ENCODE measurements around the gene HNRNPCL1. TPM values are rescaled to one million over a fixed set of nuclear protein-coding genes. Genes with fewer than 3 reads are reported as not detected.
"Not testable (repeated sequence)": the region's sequence is repeated elsewhere in the genome, so short reads cannot be mapped to it uniquely, and the experiment has no call there.

Gene HNRNPCL1
- total RNA-seq (2021): not detected in 2 replicates
- Bru-seq, nascent RNA: not detected
- BruChase-seq, experiment 1, labeled RNA remaining after a 2-hour chase: not detected
- BruChase-seq, experiment 2, labeled RNA remaining after a 6-hour chase: not detected
- long read RNA-seq: 0 reads

GRCh38 chr1:12848620-12849019 lies at the start of gene HNRNPCL1:
Gene HNRNPCL1, minus strand, starts transcription at chr1:12848720. Its CDS starts 431 bp downstream, at chr1:12848289.
- H3K36me3 ChIP-seq (ENCODE audit: low read depth); CTCF ChIA-PET; H3K27me3 ChIP-seq (ENCODE audit: insufficient read depth, low read depth); intact Hi-C loops (cut with micrococcal nuclease; ENCODE audit: unreplicated experiment); H3K9me2 ChIP-seq (ENCODE audit: insufficient read depth); H3K4me2 ChIP-seq; DNase-seq; H2AFZ ChIP-seq; BruUV-seq (replicated peaks); H3K4me1 ChIP-seq (replicated peaks; ENCODE audit: insufficient read depth); H3K9me3 ChIP-seq (ENCODE audit: insufficient read depth, low read depth); H3K79me2 ChIP-seq (ENCODE audit: low read depth); POLR2A ChIA-PET (ENCODE audit: unreplicated experiment); H4K20me1 ChIP-seq (ENCODE audit: insufficient read depth); H3K4me3 ChIP-seq; H3F3A ChIP-seq (ENCODE audit: insufficient read depth, low read depth); H3K27ac ChIP-seq: not testable (repeated sequence)

GRCh38 chr1:12898170-12898569 lies 49.6 kb upstream of the HNRNPCL1 start, which contains the start of gene PRAMEF10:
Gene PRAMEF10, minus strand, starts transcription at chr1:12898270. Its CDS starts 2,423 bp downstream, at chr1:12895847.
- H3K27ac ChIP-seq; H3K79me2 ChIP-seq (ENCODE audit: low read depth); H2AFZ ChIP-seq; H4K20me1 ChIP-seq (ENCODE audit: insufficient read depth); H3F3A ChIP-seq (ENCODE audit: insufficient read depth, low read depth); intact Hi-C loops (cut with micrococcal nuclease; ENCODE audit: unreplicated experiment); H3K4me3 ChIP-seq; H3K9me3 ChIP-seq (ENCODE audit: insufficient read depth, low read depth); CTCF ChIA-PET; BruUV-seq (replicated peaks); H3K36me3 ChIP-seq (ENCODE audit: low read depth); H3K4me1 ChIP-seq (replicated peaks; ENCODE audit: insufficient read depth); DNase-seq; H3K9me2 ChIP-seq (ENCODE audit: insufficient read depth); POLR2A ChIA-PET (ENCODE audit: unreplicated experiment); H3K4me2 ChIP-seq; H3K27me3 ChIP-seq (ENCODE audit: insufficient read depth, low read depth): not testable (repeated sequence)

- H3K36me3 ChIP-seq (ENCODE audit: low read depth); H3K79me2 ChIP-seq (ENCODE audit: low read depth); POLR2A ChIA-PET (ENCODE audit: unreplicated experiment); CTCF ChIA-PET; H3K9me2 ChIP-seq (ENCODE audit: insufficient read depth); H3K27ac ChIP-seq; H3F3A ChIP-seq (ENCODE audit: insufficient read depth, low read depth); H3K4me2 ChIP-seq; H4K20me1 ChIP-seq (ENCODE audit: insufficient read depth); DNase-seq; H3K4me3 ChIP-seq; H3K27me3 ChIP-seq (ENCODE audit: insufficient read depth, low read depth); intact Hi-C loops (cut with micrococcal nuclease; ENCODE audit: unreplicated experiment); BruUV-seq (replicated peaks); H3K9me3 ChIP-seq (ENCODE audit: insufficient read depth, low read depth); H3K4me1 ChIP-seq (replicated peaks; ENCODE audit: insufficient read depth); H2AFZ ChIP-seq: not testable (repeated sequence)
These were observed 37.6 kb upstream of the HNRNPCL1 start, which contains the start of gene PRAMEF4 for GRCh38 chr1:12886101-12886500. Gene PRAMEF4, minus strand, starts transcription at chr1:12886201. Its CDS starts 2,807 bp downstream, at chr1:12883394.

GRCh38 chr1:12878453-12878852 lies 29.9 kb upstream of the HNRNPCL1 start:
- H3K4me3 ChIP-seq; intact Hi-C loops (cut with micrococcal nuclease; ENCODE audit: unreplicated experiment); H3K9me3 ChIP-seq (ENCODE audit: insufficient read depth, low read depth); H2AFZ ChIP-seq; H3K36me3 ChIP-seq (ENCODE audit: low read depth); H3K4me2 ChIP-seq; H3K27ac ChIP-seq; CTCF ChIA-PET; H4K20me1 ChIP-seq (ENCODE audit: insufficient read depth); POLR2A ChIA-PET (ENCODE audit: unreplicated experiment); DNase-seq; H3K27me3 ChIP-seq (ENCODE audit: insufficient read depth, low read depth); BruUV-seq (replicated peaks); H3K9me2 ChIP-seq (ENCODE audit: insufficient read depth); H3K79me2 ChIP-seq (ENCODE audit: low read depth); H3F3A ChIP-seq (ENCODE audit: insufficient read depth, low read depth); H3K4me1 ChIP-seq (replicated peaks; ENCODE audit: insufficient read depth): not testable (repeated sequence)

GRCh38 chr1:12863131-12863880 lies 14.8 kb upstream of the HNRNPCL1 start:
- H3K9me2 ChIP-seq (ENCODE audit: insufficient read depth); intact Hi-C loops (cut with micrococcal nuclease; ENCODE audit: unreplicated experiment); POLR2A ChIA-PET (ENCODE audit: unreplicated experiment): not testable (repeated sequence)

GRCh38 chr1:12856786-12857185 lies 8.3 kb upstream of the HNRNPCL1 start, which contains the start of gene PRAMEF2:
Gene PRAMEF2, plus strand, starts transcription at chr1:12857086. Its CDS starts 1,924 bp downstream, at chr1:12859010.
- H3K27me3 ChIP-seq (ENCODE audit: insufficient read depth, low read depth); H4K20me1 ChIP-seq (ENCODE audit: insufficient read depth); H3K36me3 ChIP-seq (ENCODE audit: low read depth); H3K4me3 ChIP-seq; POLR2A ChIA-PET (ENCODE audit: unreplicated experiment); intact Hi-C loops (cut with micrococcal nuclease; ENCODE audit: unreplicated experiment); H3K79me2 ChIP-seq (ENCODE audit: low read depth); H3K4me2 ChIP-seq; DNase-seq; CTCF ChIA-PET; H3F3A ChIP-seq (ENCODE audit: insufficient read depth, low read depth); BruUV-seq (replicated peaks); H3K4me1 ChIP-seq (replicated peaks; ENCODE audit: insufficient read depth); H3K9me3 ChIP-seq (ENCODE audit: insufficient read depth, low read depth); H3K27ac ChIP-seq; H3K9me2 ChIP-seq (ENCODE audit: insufficient read depth); H2AFZ ChIP-seq: not testable (repeated sequence)

More at GRCh38 chr1:12863131-12863880, 14.8 kb upstream of the HNRNPCL1 start:
- H3K9me3 ChIP-seq (ENCODE audit: insufficient read depth, low read depth); CTCF ChIA-PET; H3K4me1 ChIP-seq (replicated peaks; ENCODE audit: insufficient read depth); H4K20me1 ChIP-seq (ENCODE audit: insufficient read depth); BruUV-seq (replicated peaks); H3F3A ChIP-seq (ENCODE audit: insufficient read depth, low read depth); H3K4me3 ChIP-seq; H3K36me3 ChIP-seq (ENCODE audit: low read depth); DNase-seq; H3K27me3 ChIP-seq (ENCODE audit: insufficient read depth, low read depth); H3K27ac ChIP-seq; H3K4me2 ChIP-seq; H3K79me2 ChIP-seq (ENCODE audit: low read depth); H2AFZ ChIP-seq: not testable (repeated sequence)

All from PC-9 (cell line).